HG03342 (cell line): ENCODE data around the gene TOR4A.
"Not testable (repeated sequence)": the region's sequence is repeated elsewhere in the genome, so short reads cannot be mapped to it uniquely, and the experiment has no call there.

Experiments used
- ATAC-seq: cut with Tn5 transposase; IDR thresholded peaks from one replicate; pipeline ENCODE4 v1.9.1; 2021; ENCODE audit warnings: mild to moderate bottlenecking, moderate library complexity; ENCODE audit not compliant: unreplicated experiment

Gene TOR4A

DNA sequence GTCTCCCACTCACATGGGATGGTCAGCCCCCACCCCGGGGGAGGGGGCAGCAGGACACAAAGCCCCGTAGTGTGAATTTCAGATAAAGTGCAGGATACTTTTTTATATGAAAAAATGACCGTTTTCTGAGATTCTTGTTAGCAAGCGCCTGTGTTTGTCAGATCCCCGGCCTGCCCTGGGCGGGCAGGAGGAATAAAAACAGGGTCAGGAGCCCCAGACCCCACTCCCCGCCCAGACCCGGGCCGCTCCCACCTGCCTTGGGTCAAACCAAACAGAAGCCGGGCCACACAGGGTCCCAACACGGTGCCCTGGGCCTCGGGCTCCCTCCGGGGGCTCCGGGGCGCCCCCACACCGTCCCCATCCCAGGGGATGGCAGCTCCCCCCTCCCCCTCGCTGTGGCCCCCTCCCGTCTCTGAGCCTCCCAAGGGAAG is 38.1 kb downstream of the TOR4A start:
- ATAC-seq = no peak

DNA sequence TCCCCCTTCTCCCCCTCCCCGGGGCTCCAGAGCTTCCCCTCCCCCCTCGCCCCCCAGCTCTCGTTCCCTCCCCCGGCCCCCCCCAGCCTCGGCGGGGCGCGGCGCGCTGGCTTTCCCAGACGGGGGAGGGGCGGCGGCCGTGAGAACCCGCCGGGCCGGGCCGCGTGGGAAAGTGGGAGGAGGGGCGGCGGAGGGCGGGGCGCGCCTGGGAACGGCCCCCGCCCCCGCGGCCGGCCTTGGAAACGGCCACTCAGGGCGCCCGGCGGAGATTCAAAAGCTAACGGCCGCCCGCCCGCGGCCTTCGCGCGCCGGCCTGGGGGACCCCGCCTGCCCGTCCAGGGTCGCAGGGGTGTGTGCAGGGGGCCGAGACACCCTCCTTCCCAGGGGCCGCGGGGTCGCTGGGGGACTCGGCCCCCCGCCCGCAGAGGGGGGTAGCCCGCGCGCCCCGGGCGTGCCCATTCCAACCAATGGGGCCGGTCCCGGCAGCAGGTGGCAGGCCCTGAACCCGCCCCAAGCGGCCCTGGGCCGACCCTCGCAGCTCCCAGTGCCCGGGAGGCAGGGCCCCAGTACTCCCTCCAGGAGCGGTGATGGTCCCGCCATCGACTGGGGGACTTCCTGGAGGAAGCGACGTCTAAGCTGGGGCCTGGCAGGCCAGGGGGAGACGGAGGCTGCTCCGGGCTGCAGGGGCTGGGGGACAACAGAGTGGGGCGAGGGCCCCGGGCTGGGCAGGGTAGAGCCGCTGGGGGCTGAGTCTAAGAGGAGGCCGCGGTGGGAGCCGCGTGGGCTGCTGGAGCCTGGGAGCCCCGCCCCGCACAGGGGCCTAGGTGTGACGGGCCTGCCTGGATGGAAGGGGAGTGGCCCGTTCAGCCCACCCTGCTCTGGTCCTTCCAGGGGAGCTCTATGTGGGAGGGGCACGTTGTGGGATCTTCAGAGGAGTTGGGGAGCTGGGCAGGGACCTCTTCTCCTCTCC is 38.8 kb downstream of the TOR4A start:
- no peak for ATAC-seq

DNA sequence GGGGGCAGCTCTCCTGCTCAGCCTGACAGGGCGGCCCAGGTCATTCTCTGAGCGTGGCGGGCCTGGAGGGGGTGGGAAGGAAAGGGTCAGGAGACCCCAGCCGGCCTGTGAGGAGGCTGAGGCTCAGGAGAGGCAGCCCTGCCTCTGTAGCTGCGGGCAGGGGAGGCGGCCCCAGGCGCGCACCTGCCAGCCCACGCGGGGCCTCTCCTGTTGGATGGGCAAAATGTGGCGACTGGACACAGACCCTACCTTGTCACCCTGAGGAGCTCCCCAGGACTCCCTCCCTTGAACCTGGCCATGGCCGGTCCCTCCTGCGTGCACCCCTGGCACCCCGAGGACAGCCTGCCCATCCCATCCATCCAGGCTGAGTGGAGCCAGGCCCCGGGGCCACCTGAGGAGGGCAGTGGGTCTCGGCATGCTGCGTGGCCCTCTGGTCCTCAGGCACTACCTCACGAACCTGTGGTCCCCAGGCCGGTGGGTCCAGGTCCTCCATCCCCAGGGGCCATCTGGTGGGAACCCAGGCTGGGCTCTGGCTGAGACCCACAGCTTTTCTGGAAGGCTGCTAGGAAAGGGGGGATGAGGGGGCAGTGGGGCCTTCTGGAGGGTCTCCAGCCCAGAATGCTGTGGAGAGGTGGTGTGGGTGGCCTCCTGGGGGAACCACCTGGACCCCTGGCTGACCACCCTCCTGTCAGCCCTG is 39.6 kb downstream of the TOR4A start:
- ATAC-seq = no peak

DNA sequence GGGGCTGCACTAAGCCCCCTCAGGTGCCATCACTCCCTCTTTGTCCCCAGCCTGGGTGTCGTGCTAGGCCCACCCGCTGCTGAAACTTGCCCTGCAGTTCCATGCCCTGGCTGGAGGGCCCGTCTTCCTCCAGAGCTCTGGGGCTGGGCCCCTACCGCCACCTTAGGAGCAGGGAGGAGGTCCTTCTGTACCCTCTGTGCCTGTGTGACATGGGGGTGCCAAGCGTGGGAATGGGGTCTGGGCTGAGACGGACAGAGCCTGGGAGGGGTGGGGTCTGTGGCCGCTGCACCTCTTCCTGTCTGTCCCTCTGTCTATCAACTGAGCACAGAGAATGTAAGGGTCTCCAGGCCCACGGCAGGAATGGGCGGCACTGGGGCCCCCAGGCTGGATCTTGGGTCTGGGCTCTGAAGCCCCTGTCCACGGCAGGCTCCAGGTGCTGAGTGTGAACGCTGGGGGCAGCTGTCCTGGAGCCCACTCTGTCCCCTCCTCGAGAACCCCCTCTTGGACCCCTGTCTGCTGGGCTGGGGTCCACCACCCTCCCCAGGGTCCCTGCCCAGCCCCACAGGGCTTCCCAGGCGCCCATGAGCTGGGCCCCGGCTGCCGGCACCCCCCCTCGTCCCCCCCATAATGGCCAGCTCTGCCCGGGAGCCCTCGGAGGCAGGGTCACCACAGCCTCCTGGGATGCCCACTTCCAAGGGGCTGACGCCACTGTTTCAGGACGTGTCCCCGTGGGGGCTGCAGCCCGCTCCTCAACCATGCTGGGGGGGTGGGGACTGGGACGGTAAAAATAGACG is 40.4 kb downstream of the TOR4A start:
- ATAC-seq = no peak

DNA sequence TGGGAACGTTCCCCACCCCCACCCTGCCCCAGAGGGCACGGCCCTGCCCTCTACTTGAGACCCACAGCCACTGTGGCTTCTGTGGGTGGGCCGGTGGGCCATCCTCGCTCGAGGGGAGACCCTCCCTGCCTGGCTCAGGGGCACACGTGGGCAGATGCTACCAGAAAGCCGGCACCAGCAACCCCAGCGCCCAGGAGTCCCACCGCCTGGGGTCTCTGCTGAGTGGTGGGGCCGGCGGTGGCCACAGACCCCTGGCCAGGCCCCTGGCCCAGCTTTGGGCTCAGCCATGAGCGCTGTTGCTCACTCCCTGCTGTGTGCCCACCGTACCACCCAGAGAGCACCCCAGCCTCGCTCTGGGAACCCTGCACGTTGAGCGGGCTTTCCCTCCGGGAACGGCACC is 41.1 kb downstream of the TOR4A start:
- no peak for ATAC-seq

DNA sequence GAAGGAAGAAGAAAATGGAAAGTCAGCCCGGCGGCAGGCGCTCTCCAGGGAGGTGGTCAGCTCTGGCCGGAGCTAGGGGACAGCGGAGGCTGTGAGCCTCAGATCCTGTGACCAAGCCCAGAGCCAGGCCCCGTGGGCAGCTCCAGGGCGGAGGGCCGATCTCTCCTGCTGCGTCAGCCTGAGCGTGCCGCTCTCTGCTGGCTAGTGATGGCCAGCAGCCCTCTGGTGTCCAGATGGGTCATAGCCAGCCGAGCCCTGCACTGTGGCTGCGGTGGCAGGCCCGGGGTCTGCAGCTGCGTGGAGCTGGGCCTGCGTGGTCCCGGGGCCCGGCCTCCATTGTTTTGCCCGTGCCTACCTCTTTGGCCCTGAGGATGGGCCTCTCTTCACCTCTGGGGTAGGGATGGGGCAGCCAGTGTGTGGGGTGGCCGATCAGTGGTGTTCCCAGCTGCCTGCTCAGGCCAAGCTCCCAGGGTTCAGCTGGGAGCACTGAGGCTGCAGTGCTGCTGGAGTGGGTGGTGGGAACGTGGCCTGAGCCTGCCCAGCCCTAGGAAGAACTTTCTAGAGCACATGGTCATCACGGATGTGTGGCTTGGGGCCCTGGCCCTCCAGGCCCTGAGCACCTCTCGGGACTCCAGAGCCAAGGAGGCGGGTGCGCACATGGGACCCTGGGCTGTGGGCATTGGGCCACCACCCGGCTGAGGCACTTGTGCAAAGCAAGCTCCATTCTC is 41.6 kb downstream of the TOR4A start:
- ATAC-seq = no peak

DNA sequence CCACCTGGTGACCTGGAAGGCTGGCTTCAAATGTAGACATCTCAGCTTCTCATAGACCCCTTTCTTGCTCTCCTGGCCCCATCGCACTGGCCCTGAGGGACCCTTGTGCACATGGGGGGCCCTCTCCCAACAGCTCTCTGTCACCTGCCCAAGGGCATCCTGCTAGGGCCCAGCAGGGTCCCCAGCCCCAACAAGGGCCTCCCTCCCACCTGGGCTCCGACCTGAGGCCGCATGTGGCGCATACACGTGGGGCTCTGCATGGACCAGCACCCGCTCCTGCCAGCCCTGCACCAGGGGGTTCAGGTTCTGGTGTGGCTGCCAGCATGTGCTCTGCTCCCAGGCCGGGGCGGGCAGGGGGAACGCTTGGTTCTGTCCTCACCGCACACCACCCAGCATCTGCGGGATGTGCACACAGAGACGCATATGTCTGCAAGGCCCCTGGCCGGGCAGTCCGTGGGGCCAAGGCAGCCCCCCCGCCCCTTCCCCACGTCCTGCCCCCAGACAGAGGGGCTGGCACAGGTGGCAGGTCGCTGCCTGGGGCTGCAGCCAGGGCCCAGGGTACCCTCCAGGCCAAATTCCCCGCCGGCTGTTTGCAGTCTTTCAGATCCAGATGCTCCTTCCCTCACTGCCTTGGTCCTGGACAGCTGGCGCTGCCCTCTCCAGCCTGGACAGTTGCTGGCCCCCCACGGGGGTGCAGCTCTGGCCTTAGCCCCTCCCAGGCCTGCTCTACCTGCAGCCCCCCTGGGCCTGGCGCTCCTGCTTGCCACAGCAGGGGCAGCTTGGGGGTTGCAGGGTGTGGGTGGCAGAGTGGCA is 42.4 kb downstream of the TOR4A start:
- no peak for ATAC-seq

GRCh38 chr9:137320555-137321384 is 43.2 kb downstream of the TOR4A start:
- no peak for ATAC-seq

DNA sequence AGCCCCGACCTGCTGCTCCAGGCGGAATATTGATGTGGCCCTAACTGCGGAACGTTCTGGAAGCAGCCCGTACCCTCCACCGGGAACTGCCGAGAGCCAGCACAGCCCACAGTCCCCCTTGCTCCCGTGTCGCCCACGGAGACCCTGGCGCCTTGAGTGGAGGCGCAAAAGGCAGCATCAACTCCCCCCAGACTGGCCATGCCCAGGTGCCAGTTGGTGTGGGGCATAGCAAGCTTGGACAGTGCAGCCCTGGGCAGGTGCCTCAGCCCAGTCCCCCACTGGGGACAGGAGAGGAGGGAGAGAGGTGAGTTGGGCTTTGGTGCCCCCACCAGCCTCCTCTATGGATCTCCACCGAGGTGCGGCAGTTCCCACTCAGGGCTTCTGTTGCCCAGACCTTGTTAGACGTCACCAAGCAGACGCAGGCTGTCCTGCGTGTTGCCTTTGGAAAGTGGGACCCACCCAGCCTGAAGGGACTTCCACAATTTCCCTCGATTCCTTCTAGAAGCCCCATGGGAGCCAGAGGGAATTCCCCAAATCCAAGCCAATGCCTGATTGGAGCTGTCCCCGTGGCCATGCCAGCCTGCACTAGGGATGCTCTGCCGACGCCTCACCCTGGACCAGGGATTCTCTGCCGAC is 44.3 kb downstream of the TOR4A start:
- ATAC-seq = no peak

GRCh38 chr9:137323531-137324331 is 46.2 kb downstream of the TOR4A start:
- ATAC-seq = no peak

DNA sequence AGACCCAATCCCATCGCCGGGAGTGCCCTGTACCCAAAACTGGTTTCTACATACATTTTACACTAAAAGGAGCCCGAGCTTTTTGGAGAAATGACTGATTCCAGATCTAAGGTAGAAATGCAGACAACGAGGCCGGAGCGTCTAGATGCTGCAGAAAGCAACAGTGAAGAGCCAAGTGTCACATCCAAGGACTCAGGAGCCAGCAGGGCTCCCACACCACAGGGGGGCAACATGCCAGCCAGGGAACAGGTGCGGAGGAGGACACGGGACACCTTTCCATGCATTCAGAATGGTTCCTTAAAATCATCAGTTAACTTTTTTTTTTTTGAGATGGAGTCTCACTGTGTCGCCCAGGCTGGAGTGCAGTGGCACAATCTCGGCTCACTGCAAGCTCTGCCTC is 47.6 kb downstream of the TOR4A start:
- ATAC-seq = no peak

- ATAC-seq = no peak
Measured at GRCh38 chr9:137325799-137326198, 48.3 kb downstream of the TOR4A start.

- no peak for ATAC-seq
Measured at GRCh38 chr9:137326445-137327065, 49.0 kb downstream of the TOR4A start.

GRCh38 chr9:137327641-137328550 is 50.4 kb downstream of the TOR4A start:
- ATAC-seq = not testable (repeated sequence)

DNA sequence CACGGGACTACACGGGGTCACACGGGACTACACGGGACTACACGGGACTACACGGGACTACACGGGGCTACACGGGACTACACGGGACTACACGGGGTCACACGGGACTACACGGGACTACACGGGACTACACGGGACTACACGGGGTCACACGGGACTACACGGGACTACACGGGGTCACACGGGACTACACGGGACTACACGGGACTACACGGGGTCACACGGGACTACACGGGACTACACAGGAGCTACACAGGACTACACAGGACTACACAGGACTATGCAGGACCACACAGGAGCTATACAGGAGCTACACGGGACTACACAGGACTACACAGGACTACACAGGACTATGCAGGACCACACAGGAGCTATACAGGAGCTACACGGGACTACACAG is 52.1 kb downstream of the TOR4A start:
- not testable (repeated sequence) for ATAC-seq

- no peak for ATAC-seq
Measured at GRCh38 chr9:137330689-137331088, 53.2 kb downstream of the TOR4A start.
